ENCODE measurements around the gene TMEM186.

TMEM186 gene

GRCh38 chr16:8762254-8762653 is 35.2 kb downstream of the TMEM186 start:
- TF ChIP-seq SIN3A (IDR thresholded peaks at IDR 0.05; ENCODE audit: borderline replicate concordance, insufficient read depth, low read length) (no peak), TAF1 (IDR thresholded peaks at IDR 0.05; ENCODE audit: borderline replicate concordance, insufficient read depth, low read length) (no peak), FOXP2 (optimal IDR thresholded peaks at IDR 0.05; ENCODE audit: borderline replicate concordance, extremely low read depth, extremely low read length, insufficient read depth) (no peak), POLR2AphosphoS5 (IDR thresholded peaks at IDR 0.05; ENCODE audit: low read depth, low read length) (no peak)
- TF ChIP-seq, protein P1, sequence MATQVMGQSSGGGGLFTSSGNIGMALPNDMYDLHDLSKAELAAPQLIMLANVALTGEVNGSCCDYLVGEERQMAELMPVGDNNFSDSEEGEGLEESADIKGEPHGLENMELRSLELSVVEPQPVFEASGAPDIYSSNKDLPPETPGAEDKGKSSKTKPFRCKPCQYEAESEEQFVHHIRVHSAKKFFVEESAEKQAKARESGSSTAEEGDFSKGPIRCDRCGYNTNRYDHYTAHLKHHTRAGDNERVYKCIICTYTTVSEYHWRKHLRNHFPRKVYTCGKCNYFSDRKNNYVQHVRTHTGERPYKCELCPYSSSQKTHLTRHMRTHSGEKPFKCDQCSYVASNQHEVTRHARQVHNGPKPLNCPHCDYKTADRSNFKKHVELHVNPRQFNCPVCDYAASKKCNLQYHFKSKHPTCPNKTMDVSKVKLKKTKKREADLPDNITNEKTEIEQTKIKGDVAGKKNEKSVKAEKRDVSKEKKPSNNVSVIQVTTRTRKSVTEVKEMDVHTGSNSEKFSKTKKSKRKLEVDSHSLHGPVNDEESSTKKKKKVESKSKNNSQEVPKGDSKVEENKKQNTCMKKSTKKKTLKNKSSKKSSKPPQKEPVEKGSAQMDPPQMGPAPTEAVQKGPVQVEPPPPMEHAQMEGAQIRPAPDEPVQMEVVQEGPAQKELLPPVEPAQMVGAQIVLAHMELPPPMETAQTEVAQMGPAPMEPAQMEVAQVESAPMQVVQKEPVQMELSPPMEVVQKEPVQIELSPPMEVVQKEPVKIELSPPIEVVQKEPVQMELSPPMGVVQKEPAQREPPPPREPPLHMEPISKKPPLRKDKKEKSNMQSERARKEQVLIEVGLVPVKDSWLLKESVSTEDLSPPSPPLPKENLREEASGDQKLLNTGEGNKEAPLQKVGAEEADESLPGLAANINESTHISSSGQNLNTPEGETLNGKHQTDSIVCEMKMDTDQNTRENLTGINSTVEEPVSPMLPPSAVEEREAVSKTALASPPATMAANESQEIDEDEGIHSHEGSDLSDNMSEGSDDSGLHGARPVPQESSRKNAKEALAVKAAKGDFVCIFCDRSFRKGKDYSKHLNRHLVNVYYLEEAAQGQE (IDR thresholded peaks at IDR 0.05; ENCODE audit: insufficient read depth in 1 of 2, low read depth in 2 of 2, low read length in 2 of 2): no peak

GRCh38 chr16:8761078-8761477 is 36.4 kb downstream of the TMEM186 start:
- TF ChIP-seq FOXP2 (optimal IDR thresholded peaks at IDR 0.05; ENCODE audit: borderline replicate concordance, extremely low read depth, extremely low read length, insufficient read depth) (no peak), TAF1 (IDR thresholded peaks at IDR 0.05; ENCODE audit: borderline replicate concordance, insufficient read depth, low read length) (no peak), SIN3A (IDR thresholded peaks at IDR 0.05; ENCODE audit: borderline replicate concordance, insufficient read depth, low read length) (no peak), POLR2AphosphoS5 (IDR thresholded peaks at IDR 0.05; ENCODE audit: low read depth, low read length) (no peak)
- TF ChIP-seq, protein P1 (IDR thresholded peaks at IDR 0.05; ENCODE audit: insufficient read depth in 1 of 2, low read depth in 2 of 2, low read length in 2 of 2): no peak

- TF ChIP-seq SIN3A (IDR thresholded peaks at IDR 0.05; ENCODE audit: borderline replicate concordance, insufficient read depth, low read length): no peak
- no peak for TF ChIP-seq FOXP2 (optimal IDR thresholded peaks at IDR 0.05; ENCODE audit: borderline replicate concordance, extremely low read depth, extremely low read length, insufficient read depth)
- no peak for TF ChIP-seq TAF1 (IDR thresholded peaks at IDR 0.05; ENCODE audit: borderline replicate concordance, insufficient read depth, low read length)
- no peak for TF ChIP-seq POLR2AphosphoS5 (IDR thresholded peaks at IDR 0.05; ENCODE audit: low read depth, low read length)
- TF ChIP-seq, protein P1 (IDR thresholded peaks at IDR 0.05; ENCODE audit: insufficient read depth in 1 of 2, low read depth in 2 of 2, low read length in 2 of 2): no peak
Observed at GRCh38 chr16:8760021-8760420, 37.4 kb downstream of the TMEM186 start.

DNA sequence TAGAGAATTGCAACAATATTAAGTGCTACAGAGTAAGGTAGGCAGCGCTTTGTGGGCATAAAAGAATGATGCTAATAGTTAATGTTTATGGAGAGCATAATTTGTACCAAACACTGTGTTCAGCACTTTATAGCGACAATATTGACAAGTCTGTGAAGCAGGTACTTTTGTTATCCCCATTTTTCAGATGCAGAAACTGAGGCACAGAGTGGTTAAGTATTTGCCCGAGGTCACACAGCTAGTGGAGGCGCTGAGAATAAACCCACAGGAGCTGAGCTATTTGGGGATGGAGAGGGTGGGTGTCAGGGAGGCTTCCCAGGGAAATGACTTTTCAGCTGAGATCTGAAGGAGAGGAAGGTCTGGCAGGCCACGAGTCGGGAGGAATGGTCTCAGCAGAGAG is 39.4 kb downstream of the TMEM186 start:
- TF ChIP-seq FOXP2 (optimal IDR thresholded peaks at IDR 0.05; ENCODE audit: borderline replicate concordance, extremely low read depth, extremely low read length, insufficient read depth) (no peak), TAF1 (IDR thresholded peaks at IDR 0.05; ENCODE audit: borderline replicate concordance, insufficient read depth, low read length) (no peak), SIN3A (IDR thresholded peaks at IDR 0.05; ENCODE audit: borderline replicate concordance, insufficient read depth, low read length) (no peak), POLR2AphosphoS5 (IDR thresholded peaks at IDR 0.05; ENCODE audit: low read depth, low read length) (no peak)
- TF ChIP-seq, protein P1 (IDR thresholded peaks at IDR 0.05; ENCODE audit: insufficient read depth in 1 of 2, low read depth in 2 of 2, low read length in 2 of 2): no peak

- TF ChIP-seq SIN3A (IDR thresholded peaks at IDR 0.05; ENCODE audit: borderline replicate concordance, insufficient read depth, low read length) (no peak), TAF1 (IDR thresholded peaks at IDR 0.05; ENCODE audit: borderline replicate concordance, insufficient read depth, low read length) (no peak), POLR2AphosphoS5 (IDR thresholded peaks at IDR 0.05; ENCODE audit: low read depth, low read length) (no peak), FOXP2 (optimal IDR thresholded peaks at IDR 0.05; ENCODE audit: borderline replicate concordance, extremely low read depth, extremely low read length, insufficient read depth) (no peak)
- TF ChIP-seq, protein P1 (IDR thresholded peaks at IDR 0.05; ENCODE audit: insufficient read depth in 1 of 2, low read depth in 2 of 2, low read length in 2 of 2): no peak
Observed at GRCh38 chr16:8756755-8757154, 40.7 kb downstream of the TMEM186 start.
